ENCODE measurements around the gene CDK3. TPM values are rescaled to one million over a fixed set of nuclear protein-coding genes. Genes with fewer than 3 reads are reported as not detected.

CDK3 gene
- total RNA-seq, 1 experiment from 2014 or later, result 8.5 TPM

- intact Hi-C loops (cut with micrococcal nuclease), result no loop called here
- peaks cover 6% of the 10 kb centered on the region; the same call in 1 of the 2 replicates for H3K36me3 ChIP-seq (ENCODE audit: low read depth, low read length)
- no peak overlapping the region for H2AFZ ChIP-seq (ENCODE audit: low read length)
Measured at GRCh38 chr17:75987041-75987440, 13.6 kb upstream of the CDK3 start.

GRCh38 chr17:75991396-75991795 lies 9.3 kb upstream of the CDK3 start:
- TF ChIP-seq EZH2phosphoT487 (IDR thresholded peaks at IDR 0.05; ENCODE audit: borderline replicate concordance, low read length), result no peak
- no peak for TF ChIP-seq CTCF (conservative IDR thresholded peaks at IDR 0.05; ENCODE audit: low read depth, low read length)
- no peak for TF ChIP-seq EZH2 (IDR thresholded peaks at IDR 0.05; ENCODE audit: low read length, unreplicated experiment)
- H3K4me3 ChIP-seq (ENCODE audit: low read length), result no peak overlapping the region
- CTCF ChIA-PET, result no interaction called here
- H3K9ac ChIP-seq (ENCODE audit: low read length), result no peak overlapping the region
- no peak overlapping the region for H3K4me2 ChIP-seq (ENCODE audit: low read length)
- H2AFZ ChIP-seq (ENCODE audit: low read length), result no peak overlapping the region
- H3F3A ChIP-seq (ENCODE audit: low read length, unreplicated experiment), result no peaks in the 10 kb centered on the region
- ATAC-seq (no peak), DNase-seq (no peak)
- H3K9me2 ChIP-seq (replicated peaks; ENCODE audit: low read length), result no peaks in the 10 kb centered on the region
- intact Hi-C loops (cut with micrococcal nuclease), result no loop called here
- H4K20me1 ChIP-seq (ENCODE audit: low read length), result no peaks in the 10 kb centered on the region
- no peaks in the 10 kb centered on the region for H3K27me3 ChIP-seq (ENCODE audit: low read length)
- no TSS peak for BruUV-seq (replicated peaks)
- peaks cover 5% of the 10 kb centered on the region for H3K4me1 ChIP-seq (ENCODE audit: insufficient read depth, low read length)
- no peaks in the 10 kb centered on the region for H3K9me3 ChIP-seq (ENCODE audit: low read length)
- no peak overlapping the region for H3K27ac ChIP-seq (ENCODE audit: low read length)
- H3K36me3 ChIP-seq (ENCODE audit: low read depth, low read length), result 0 out of 2 replicates have a peak, but pooled peaks cover 3% of the 10 kb centered on the region
- POLR2A ChIA-PET (ENCODE audit: unreplicated experiment), result interaction anchor here (0.6 kb wide), 1 partner anchor 249 kb away, joined by 12 read pairs; no protein-coding TSS in a partner anchor
- no peaks in the 10 kb centered on the region for H3K79me2 ChIP-seq (ENCODE audit: low read length)

More at GRCh38 chr17:75987041-75987440, 13.6 kb upstream of the CDK3 start:
- H3K4me1 ChIP-seq (ENCODE audit: insufficient read depth, low read length), result peaks cover 4% of the 10 kb centered on the region
- 0 out of 2 replicates have a peak, but pooled peaks cover 3% of the 10 kb centered on the region for H3K79me2 ChIP-seq (ENCODE audit: low read length)
- H3K27ac ChIP-seq (ENCODE audit: low read length), result no peak overlapping the region
- no peaks in the 10 kb centered on the region for H3K27me3 ChIP-seq (ENCODE audit: low read length)
- no peaks in the 10 kb centered on the region for H3K9me2 ChIP-seq (replicated peaks; ENCODE audit: low read length)
- no peaks in the 10 kb centered on the region for H4K20me1 ChIP-seq (ENCODE audit: low read length)
- no peak overlapping the region for H3K9ac ChIP-seq (ENCODE audit: low read length)
- ATAC-seq (no peak), DNase-seq (no peak)
- H3K4me2 ChIP-seq (ENCODE audit: low read length), result no peak overlapping the region
- ChIA-PET CTCF (no interaction called here), POLR2A (ENCODE audit: unreplicated experiment) (no interaction called here)
- TF ChIP-seq EZH2 (IDR thresholded peaks at IDR 0.05; ENCODE audit: low read length, unreplicated experiment) (no peak), CTCF (conservative IDR thresholded peaks at IDR 0.05; ENCODE audit: low read depth, low read length) (no peak), EZH2phosphoT487 (IDR thresholded peaks at IDR 0.05; ENCODE audit: borderline replicate concordance, low read length) (no peak)
- BruUV-seq (replicated peaks), result no TSS peak
- peaks cover 3% of the 10 kb centered on the region for H3F3A ChIP-seq (ENCODE audit: low read length, unreplicated experiment)
- no peaks in the 10 kb centered on the region for H3K9me3 ChIP-seq (ENCODE audit: low read length)
- H3K4me3 ChIP-seq (ENCODE audit: low read length), result no peak overlapping the region

- TF ChIP-seq EZH2phosphoT487 (IDR thresholded peaks at IDR 0.05; ENCODE audit: borderline replicate concordance, low read length), result no peak
- no peak for TF ChIP-seq EZH2 (IDR thresholded peaks at IDR 0.05; ENCODE audit: low read length, unreplicated experiment)
- Histone ChIP-seq H3K27ac (ENCODE audit: low read length) (no peak overlapping the region), H2AFZ (ENCODE audit: low read length) (no peak overlapping the region), H3K4me1 (ENCODE audit: insufficient read depth, low read length) (peaks cover 32% of the 10 kb centered on the region), H3K79me2 (ENCODE audit: low read length) (no peaks in the 10 kb centered on the region), H3K4me2 (ENCODE audit: low read length) (no peak overlapping the region), H3F3A (ENCODE audit: low read length, unreplicated experiment) (no peaks in the 10 kb centered on the region), H3K9me2 (replicated peaks; ENCODE audit: low read length) (no peaks in the 10 kb centered on the region), H3K9ac (ENCODE audit: low read length) (no peak overlapping the region), H3K36me3 (ENCODE audit: low read depth, low read length) (0 out of 2 replicates have a peak, but pooled peaks cover 3% of the 10 kb centered on the region), H3K27me3 (ENCODE audit: low read length) (no peaks in the 10 kb centered on the region), H3K4me3 (ENCODE audit: low read length) (no peak overlapping the region), H4K20me1 (ENCODE audit: low read length) (no peaks in the 10 kb centered on the region), H3K9me3 (ENCODE audit: low read length) (no peaks in the 10 kb centered on the region)
- BruUV-seq (replicated peaks), result no TSS peak
- no peak for DNase-seq
- intact Hi-C loops (cut with micrococcal nuclease), result no loop called here
- ChIA-PET POLR2A (ENCODE audit: unreplicated experiment) (no interaction called here), CTCF (no interaction called here)
- ATAC-seq, result no peak
Measured at GRCh38 chr17:75994802-75995370, 5.8 kb upstream of the CDK3 start.

All from PC-3 (cell line).